Left colon (tissue), 2 donors: Measurements from ENCODE around the gene TMEM87B. TPM values are rescaled to one million over a fixed set of nuclear protein-coding genes. Genes with fewer than 3 reads are reported as not detected.
"Not testable (repeated sequence)": the region's sequence is repeated elsewhere in the genome, so short reads cannot be mapped to it uniquely, and the experiment has no call there.

Experiments
- ATAC-seq: fragments of 200-7000 bp; cut with Tn5 transposase; one replicate; pipeline ENCODE4 v1.9.1; 2020; ENCODE audit warnings: mild to moderate bottlenecking, moderate library complexity
- DNase-seq, 2 donors: peaks; one replicate each; pipeline ENCODE4 v3.0.0-alpha.2; 2020
- intact Hi-C, 2 donors: fragments of 100-400 bp; cut with DNase I in 1 of 2; cut with micrococcal nuclease in 1 of 2; formaldehyde crosslinking; loops; one replicate each; pipeline versions ENCODE4 v1.11.2 to v1.14.0; 2022; cut with DNase I, micrococcal nuclease
- total RNA-seq, 2 donors: library from RNA; stranded (reverse); fragmentation: NEBNext Ultra II Directional; extraction: Animal tissue kit (Norgen Biotek cat#: 25700); gene quantifications; one replicate each; pipeline ENCODE4 v1.2.1, GENCODE V29; 2021
- donor health status: DM: no; HTN: no; CAD: no.
- donor health status: DM: yes; HTN: yes; CAD: no.

Gene TMEM87B
- total RNA-seq, 2 donors from 2014 or later: 72.6 to 81.3 TPM

GRCh38 chr2:112056626-112056987 is 1.5 kb downstream of the TMEM87B start:
- DNase-seq (no peak), ATAC-seq (no peak)
- intact Hi-C loops: no loop called here

DNA sequence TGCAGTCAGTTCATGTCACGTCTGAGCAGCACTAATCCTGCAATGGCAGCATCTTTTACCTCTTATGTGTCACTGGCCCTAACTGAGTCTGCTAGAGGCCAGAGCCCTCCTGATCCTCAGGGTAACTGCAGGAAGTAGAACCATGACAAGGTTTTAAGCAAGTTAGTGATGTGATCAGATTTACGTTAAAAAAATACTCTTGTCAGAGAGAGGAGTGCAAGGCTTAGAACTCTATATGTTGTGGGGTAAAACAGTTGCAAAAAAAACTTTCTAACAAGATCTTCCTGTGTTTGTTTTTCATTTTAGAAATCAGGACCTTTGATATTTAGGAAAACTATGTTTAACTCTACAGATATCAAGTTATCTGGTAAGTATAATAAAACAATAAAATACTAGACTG is 4.6 kb downstream of the TMEM87B start:
- no peak for DNase-seq
- intact Hi-C loops: no loop called here
- ATAC-seq: no peak

DNA sequence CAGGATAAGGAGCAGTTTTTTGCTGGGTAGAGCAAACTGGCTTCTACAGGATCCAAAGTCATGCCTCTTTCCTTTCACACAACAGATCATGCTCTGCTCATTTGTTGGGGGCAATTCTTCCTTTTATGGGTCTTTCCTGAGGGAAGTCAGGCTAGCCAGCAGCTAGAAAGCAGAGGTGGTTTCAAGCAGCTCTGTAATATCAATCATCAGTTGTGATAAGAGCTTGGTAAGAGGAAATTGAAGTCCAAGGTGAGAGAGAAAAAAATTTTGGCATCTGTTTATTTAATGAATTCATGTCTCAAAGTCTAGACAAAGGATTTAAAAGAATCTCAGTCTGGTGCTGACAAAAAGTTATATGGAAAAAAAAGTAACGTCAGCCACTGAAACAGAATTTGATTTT is 6.2 kb downstream of the TMEM87B start:
- intact Hi-C loops: no loop called here
- DNase-seq: no peak
- no peak for ATAC-seq

GRCh38 chr2:112061840-112062239 is 6.8 kb downstream of the TMEM87B start:
- intact Hi-C loops: no loop called here
- DNase-seq: no peak
- ATAC-seq: no peak

- ATAC-seq (no peak), DNase-seq (no peak)
- intact Hi-C loops: no loop called here
Observed at GRCh38 chr2:112062894-112063293, 7.8 kb downstream of the TMEM87B start.

DNA sequence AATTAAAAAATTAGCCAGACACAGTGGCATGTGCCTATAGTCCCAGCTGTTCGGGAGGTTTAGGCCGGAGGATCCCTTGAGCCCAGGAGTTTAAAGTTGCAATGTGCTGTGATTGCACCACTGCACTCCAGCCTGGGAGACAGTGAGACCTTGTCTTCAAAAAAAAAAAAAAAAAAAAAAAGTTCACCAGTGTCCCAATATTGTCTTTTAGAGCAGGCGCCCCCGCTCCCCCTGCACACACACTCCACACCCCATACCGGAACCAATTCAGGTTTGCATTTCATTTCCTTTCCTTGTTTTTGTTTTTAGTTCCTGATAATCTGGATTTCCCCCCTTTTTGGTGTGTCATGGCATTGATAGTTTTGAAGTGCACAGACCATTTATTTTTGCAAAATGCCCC is 10.4 kb downstream of the TMEM87B start:
- no peak for DNase-seq
- intact Hi-C loops: no loop called here
- ATAC-seq: no peak

- intact Hi-C loops: no loop called here
- ATAC-seq (no peak), DNase-seq (no peak)
Observed at GRCh38 chr2:112065966-112066365, 10.9 kb downstream of the TMEM87B start.

DNA sequence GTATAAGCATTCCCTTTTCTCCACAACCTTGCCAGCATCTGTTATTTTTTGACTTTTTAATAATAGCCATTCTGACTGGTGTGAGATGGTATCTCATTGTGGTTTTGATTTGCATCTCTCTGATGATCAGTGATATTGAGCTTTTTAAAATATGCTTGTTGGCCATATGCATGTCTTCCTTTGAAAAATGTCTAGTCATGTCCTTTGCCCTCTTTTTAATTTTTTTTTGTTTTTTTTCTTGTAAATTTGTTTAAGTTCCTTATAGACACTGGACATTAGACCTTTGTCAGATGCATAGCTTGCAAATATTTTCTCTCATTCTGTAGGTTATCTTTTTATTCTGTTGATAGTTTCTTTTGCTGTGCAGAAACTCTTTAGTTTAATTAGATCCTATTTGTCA is 14.7 kb downstream of the TMEM87B start:
- ATAC-seq, intact Hi-C loops, DNase-seq: not testable (repeated sequence)

- peak; percentile 80 for ATAC-seq
- intact Hi-C loops: no loop called here
- DNase-seq: no peak
Observed at GRCh38 chr2:112073875-112074274, 18.8 kb downstream of the TMEM87B start.

GRCh38 chr2:112074506-112074905 is 19.4 kb downstream of the TMEM87B start:
- no peak for ATAC-seq
- intact Hi-C loops: no loop called here
- DNase-seq: no peak

GRCh38 chr2:112075490-112076260 is 20.6 kb downstream of the TMEM87B start:
- DNase-seq: no peak
- intact Hi-C loops: no loop called here
- ATAC-seq: peak; percentile 65

GRCh38 chr2:112077814-112078213 is 22.7 kb downstream of the TMEM87B start:
- intact Hi-C loops: no loop called here
- DNase-seq: no peak
- no peak for ATAC-seq

GRCh38 chr2:112081262-112081661 is 26.2 kb downstream of the TMEM87B start:
- DNase-seq (no peak), ATAC-seq (no peak)
- intact Hi-C loops: no loop called here

DNA sequence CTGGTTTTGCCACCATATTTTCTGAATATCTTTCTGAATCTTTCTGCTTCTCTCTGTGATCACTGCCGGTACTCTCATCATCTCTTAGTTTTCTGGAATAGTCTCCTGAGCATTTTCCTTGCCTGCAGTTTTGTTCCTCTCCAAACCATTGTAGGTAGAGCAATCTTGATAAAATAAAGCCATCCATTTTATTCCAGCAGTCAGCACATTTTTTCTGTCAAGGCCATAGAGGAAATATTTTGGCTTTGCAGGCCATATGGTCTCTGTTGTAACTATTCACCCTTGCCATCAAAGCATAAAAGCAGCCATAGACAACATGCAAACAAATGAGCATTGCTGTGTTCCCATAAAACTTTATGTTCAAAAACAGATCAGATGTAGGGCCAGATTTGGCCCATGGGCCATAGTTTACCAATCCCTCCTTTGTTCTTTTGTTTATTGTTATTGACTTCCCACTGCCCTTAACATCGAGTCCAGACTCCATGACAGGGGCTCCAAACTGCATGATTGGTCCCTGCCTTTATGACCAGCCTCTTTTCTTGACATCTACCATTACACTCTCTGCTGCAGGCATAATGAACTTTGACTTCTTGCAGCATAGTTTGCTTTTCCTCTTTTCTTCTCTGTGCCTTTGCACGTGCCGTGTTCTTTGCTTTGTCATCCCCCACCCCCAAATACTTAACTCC is 29.8 kb downstream of the TMEM87B start:
- intact Hi-C loops: no loop called here
- peak; percentile 58 for ATAC-seq

DNA sequence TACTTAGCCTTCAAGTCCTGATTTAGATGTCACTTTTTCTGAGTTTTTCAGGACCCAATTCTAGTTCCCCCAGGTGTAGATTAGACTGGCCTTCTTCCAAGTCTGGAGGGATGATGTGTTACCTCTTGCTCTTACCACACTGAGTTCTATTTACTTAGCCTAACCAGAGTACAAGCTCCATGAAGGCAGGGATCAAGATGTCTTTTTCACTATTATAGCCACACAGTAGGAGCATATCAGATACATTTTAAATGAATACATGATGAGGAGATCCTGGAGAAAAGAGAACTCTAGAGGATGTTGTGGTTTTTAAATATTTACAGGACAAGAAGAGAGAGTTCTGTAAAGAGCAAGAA is 30.3 kb downstream of the TMEM87B start:
- intact Hi-C loops: no loop called here
- DNase-seq (no peak), ATAC-seq (no peak)

More for the DNA sequence above, 29.8 kb downstream of the TMEM87B start:
- DNase-seq: no peak

- ATAC-seq (no peak), DNase-seq (no peak)
- intact Hi-C loops: no loop called here
Observed at GRCh38 chr2:112085916-112086669, 31.0 kb downstream of the TMEM87B start.

DNA sequence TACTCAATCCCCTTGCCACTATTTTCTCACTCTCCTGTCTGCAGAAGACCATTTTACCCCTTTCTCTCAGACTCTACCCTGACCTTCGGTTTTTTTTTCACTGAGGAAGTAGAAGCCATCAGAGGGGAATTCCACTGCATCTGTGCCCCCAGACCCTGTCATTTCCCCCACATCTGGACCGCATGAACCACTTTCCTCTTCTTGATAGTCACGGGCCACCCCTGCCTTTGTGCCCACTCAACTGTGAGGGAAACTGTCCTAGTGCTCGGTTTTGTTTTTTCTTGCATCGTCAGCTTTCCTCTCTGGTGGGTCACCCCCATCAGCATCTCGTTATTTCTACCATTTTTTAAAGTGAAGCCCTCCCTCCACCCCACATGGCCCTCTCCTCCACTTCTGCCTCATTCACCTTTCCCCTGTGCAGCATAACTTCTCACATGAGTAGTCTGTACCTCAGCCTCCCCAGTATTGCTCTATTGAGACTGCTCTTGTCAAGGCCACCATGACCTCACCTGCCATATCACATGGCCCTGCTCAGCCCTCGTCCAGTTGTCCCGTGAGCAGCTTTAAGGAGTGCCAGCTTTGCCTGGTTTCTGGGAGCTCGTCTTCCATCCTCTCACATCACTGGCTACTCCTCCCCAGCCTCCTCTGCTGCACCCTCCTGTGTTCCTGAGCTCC is 32.4 kb downstream of the TMEM87B start:
- intact Hi-C loops: no loop called here
- ATAC-seq: no peak
- no peak for DNase-seq

GRCh38 chr2:112089375-112089774 is 34.3 kb downstream of the TMEM87B start:
- ATAC-seq (no peak), DNase-seq (no peak)
- intact Hi-C loops: no loop called here

DNA sequence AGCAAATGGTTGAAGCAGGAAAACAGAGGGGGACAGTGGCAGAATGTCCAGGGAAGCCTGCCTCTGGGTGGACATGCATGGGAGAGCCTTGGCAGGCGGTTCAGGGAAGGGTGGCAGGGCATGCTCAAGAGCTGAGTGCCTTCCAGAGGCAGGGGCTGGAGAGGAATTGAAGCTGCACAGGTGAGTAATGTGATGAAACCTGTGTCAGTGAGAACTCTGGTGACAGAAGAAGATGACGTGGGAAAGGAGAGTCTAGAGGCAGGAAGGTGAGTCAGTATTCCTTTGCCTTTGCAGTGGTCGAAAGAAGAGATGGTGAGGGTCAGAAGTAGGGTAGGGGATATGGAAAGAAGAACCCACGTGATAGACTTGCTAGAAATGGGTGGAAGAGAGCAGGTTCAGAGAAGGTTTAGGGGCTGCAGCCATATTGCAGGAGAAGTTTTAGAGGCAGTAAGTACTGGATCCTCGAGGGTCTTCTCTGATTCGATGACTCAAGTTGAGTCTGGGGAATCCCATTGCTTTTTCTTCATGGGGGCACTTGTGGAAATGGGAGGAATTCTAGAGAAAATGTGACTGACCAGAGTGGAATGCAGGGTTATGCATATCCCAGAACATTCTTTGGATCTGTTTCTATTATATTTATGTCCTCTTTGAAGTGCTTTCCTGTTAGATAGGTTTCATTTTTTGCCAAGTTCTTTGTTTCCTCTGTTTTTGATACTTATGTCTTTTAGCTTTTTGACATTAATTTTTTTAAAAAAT is 37.4 kb downstream of the TMEM87B start:
- DNase-seq (no peak), ATAC-seq (no peak)
- intact Hi-C loops: no loop called here
